ENCODE measurements around the gene NLRP9. TPM values are rescaled to one million over a fixed set of nuclear protein-coding genes. Genes with fewer than 3 reads are reported as not detected.
"Not testable (repeated sequence)": the region's sequence is repeated elsewhere in the genome, so short reads cannot be mapped to it uniquely, and the experiment has no call there.

Gene NLRP9
- polyA plus RNA-seq, 1 experiment = not detected

DNA sequence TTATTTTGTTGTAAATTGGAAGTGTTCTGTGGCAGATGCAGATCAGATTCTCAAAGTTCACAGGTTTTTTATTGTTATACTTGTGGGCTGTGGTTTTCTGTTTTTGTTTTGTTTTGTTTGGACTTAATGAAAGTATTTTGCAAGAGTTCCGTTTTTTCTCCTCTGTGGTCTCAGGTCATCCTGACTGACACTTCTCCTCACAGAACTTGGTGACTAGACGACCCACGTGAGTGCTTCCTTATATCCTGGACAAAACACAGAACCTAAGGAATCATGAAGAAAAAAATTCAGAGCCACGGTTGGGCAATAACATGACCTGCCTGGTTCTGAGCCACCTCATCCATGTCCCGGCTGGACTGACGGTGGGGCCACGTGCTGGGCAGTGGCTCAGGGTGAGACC, 28.3 kb upstream of the NLRP9 start:
- DNase-seq (ENCODE audit: low read depth, low spot score) = no peak
- no peak overlapping the region for H3K4me3 ChIP-seq (ENCODE audit: low read depth, low read length)
- H3K27ac ChIP-seq (ENCODE audit: low read depth, low read length) = no peak overlapping the region
- POLR2A ChIA-PET = no interaction called here
- no peaks in the 10 kb centered on the region; the same call in none of the 2 replicates for H3K9me3 ChIP-seq (ENCODE audit: control insufficient read depth, insufficient read depth, low read length)
- TF ChIP-seq, protein P1, sequence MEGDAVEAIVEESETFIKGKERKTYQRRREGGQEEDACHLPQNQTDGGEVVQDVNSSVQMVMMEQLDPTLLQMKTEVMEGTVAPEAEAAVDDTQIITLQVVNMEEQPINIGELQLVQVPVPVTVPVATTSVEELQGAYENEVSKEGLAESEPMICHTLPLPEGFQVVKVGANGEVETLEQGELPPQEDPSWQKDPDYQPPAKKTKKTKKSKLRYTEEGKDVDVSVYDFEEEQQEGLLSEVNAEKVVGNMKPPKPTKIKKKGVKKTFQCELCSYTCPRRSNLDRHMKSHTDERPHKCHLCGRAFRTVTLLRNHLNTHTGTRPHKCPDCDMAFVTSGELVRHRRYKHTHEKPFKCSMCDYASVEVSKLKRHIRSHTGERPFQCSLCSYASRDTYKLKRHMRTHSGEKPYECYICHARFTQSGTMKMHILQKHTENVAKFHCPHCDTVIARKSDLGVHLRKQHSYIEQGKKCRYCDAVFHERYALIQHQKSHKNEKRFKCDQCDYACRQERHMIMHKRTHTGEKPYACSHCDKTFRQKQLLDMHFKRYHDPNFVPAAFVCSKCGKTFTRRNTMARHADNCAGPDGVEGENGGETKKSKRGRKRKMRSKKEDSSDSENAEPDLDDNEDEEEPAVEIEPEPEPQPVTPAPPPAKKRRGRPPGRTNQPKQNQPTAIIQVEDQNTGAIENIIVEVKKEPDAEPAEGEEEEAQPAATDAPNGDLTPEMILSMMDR (IDR thresholded peaks at IDR 0.05; ENCODE audit: low read depth, low read length) = no peak
- CTCF ChIA-PET = no interaction called here
- no peaks in the 10 kb centered on the region for H3K27me3 ChIP-seq (ENCODE audit: control insufficient read depth, insufficient read depth, low read length)

DNA sequence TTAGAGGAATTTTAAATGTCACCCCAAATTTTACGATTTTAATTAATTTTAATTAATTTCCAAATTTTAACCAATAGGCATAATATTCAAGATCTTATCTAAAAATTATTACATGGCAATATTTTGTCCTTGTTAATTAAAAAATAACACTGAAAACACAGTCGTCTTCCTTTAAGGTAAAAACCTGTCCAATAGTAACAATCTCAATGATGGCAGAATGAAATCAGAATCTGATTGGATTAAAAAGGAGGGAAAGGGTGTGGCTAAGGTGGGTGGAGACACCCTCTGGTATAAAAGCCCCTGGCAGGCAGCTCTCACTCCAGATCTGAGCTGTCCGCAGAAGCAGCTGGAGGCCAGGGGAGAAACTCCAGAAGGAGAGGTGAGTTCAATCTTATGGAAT, 20.6 kb upstream of the NLRP9 start, which contains the start of gene RFPL4A:
Gene RFPL4A (plus strand): TSS at position 301 of the 400 bp plus-strand sequence. CDS start 2,704 bp downstream, outside the sequence.
- CTCF ChIA-PET; POLR2A ChIA-PET; DNase-seq (ENCODE audit: low read depth, low spot score): not testable (repeated sequence)

DNA sequence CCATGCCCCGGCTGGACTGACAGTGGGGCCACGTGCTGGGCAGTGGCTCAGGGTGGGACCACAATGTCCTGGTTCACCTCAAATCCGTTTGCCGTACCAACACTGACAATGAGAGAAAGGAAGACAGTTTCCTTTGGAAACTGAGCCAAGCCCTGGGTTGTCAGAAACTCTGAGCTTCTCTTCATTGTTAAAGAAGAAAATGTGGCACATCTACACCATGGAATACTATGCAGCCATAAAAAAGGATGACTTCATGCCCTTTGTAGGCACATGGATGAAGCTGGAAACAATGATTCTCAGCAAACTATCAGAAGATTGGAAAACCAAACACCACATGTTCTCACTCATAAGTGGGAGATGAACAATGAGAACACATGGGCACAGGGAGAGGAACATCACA, 18.6 kb upstream of the NLRP9 start:
- H3K27ac ChIP-seq (ENCODE audit: low read depth, low read length); DNase-seq (ENCODE audit: low read depth, low spot score); H3K27me3 ChIP-seq (ENCODE audit: control insufficient read depth, insufficient read depth, low read length); CTCF ChIA-PET; H3K4me3 ChIP-seq (ENCODE audit: low read depth, low read length); POLR2A ChIA-PET: not testable (repeated sequence)
- peaks cover 11% of the 10 kb centered on the region for H3K9me3 ChIP-seq (ENCODE audit: control insufficient read depth, insufficient read depth, low read length)

More for the DNA sequence above, 20.6 kb upstream of the NLRP9 start, which contains the start of gene RFPL4A:
- H3K27ac ChIP-seq (ENCODE audit: low read depth, low read length); H3K9me3 ChIP-seq (ENCODE audit: control insufficient read depth, insufficient read depth, low read length); H3K4me3 ChIP-seq (ENCODE audit: low read depth, low read length); H3K27me3 ChIP-seq (ENCODE audit: control insufficient read depth, insufficient read depth, low read length): not testable (repeated sequence)

DNA sequence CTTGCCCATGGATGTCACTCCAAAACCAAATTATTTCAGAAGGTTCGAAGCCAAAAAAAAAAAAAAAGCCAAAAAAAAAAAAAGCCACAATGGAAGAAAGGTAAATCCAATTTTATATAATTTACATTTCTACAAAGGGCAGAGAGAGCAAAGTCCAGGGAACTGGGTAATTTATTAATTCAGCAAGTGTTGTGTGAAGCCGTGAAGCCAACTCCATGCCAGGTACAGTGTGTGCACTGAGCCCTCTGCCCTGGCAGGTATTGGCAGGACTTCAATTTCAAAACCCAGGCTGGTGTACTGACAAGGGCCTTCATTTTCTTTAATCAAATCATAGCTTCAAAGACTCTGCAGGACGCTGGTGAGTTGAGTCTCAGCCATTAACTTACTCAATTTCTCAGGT, 15.2 kb upstream of the NLRP9 start:
- Histone ChIP-seq H3K9me3 (ENCODE audit: control insufficient read depth, insufficient read depth, low read length) (peaks cover 15% of the 10 kb centered on the region), H3K27ac (ENCODE audit: low read depth, low read length) (no peak overlapping the region), H3K27me3 (ENCODE audit: control insufficient read depth, insufficient read depth, low read length) (no peaks in the 10 kb centered on the region), H3K4me3 (ENCODE audit: low read depth, low read length) (no peak overlapping the region)
- TF ChIP-seq, protein P1 (IDR thresholded peaks at IDR 0.05; ENCODE audit: low read depth, low read length) = no peak
- POLR2A ChIA-PET = no interaction called here
- CTCF ChIA-PET = no interaction called here
- no peak for DNase-seq (ENCODE audit: low read depth, low spot score)

DNA sequence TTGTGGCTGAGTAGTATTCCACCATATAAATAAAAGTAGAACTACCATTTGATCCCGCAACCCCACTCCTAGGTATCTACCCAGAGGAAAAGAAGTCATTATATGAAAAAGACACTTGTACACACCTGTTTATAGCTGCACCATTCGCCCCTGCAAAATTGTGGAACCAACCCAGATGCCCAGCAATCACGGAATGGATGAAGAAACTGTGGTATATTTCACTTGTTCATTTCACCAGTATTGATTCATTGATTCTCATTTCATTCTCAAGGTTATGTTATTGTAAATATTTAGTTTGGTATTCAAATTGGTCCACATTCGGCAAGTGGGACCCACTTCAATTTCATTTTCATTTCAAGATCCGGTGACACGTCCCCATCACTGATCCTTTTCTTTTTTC, 12.5 kb upstream of the NLRP9 start:
- no peaks in the 10 kb centered on the region for H3K27me3 ChIP-seq (ENCODE audit: control insufficient read depth, insufficient read depth, low read length)
- no peak overlapping the region for H3K27ac ChIP-seq (ENCODE audit: low read depth, low read length)
- TF ChIP-seq, protein P1 (IDR thresholded peaks at IDR 0.05; ENCODE audit: low read depth, low read length) = no peak
- POLR2A ChIA-PET = no interaction called here
- peaks cover 14% of the 10 kb centered on the region for H3K9me3 ChIP-seq (ENCODE audit: control insufficient read depth, insufficient read depth, low read length)
- CTCF ChIA-PET = no interaction called here
- DNase-seq (ENCODE audit: low read depth, low spot score) = no peak
- no peak overlapping the region for H3K4me3 ChIP-seq (ENCODE audit: low read depth, low read length)

DNA sequence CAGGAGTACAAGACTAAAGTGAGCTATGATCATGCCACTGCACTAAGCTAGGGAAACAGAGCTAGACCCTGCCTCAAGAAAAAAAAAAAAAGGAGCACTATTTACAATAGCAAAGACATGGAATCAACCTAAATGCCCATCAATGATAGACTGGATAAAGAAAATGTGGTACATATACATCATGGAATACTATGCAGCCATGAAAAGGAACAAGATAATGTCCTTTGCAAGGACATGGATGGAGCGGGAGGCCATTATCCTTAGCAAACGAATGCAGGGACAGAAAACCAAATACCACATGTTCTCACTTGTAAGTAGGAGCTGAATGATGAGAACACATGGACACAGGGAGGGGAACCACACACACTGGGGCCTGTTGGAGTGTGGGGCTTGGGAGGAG, 7.8 kb downstream of the NLRP9 start:
- H3K9me3 ChIP-seq (ENCODE audit: control insufficient read depth, insufficient read depth, low read length) = peaks cover 14% of the 10 kb centered on the region
- CTCF ChIA-PET; H3K4me3 ChIP-seq (ENCODE audit: low read depth, low read length); DNase-seq (ENCODE audit: low read depth, low spot score); H3K27ac ChIP-seq (ENCODE audit: low read depth, low read length); POLR2A ChIA-PET; H3K27me3 ChIP-seq (ENCODE audit: control insufficient read depth, insufficient read depth, low read length): not testable (repeated sequence)

DNA sequence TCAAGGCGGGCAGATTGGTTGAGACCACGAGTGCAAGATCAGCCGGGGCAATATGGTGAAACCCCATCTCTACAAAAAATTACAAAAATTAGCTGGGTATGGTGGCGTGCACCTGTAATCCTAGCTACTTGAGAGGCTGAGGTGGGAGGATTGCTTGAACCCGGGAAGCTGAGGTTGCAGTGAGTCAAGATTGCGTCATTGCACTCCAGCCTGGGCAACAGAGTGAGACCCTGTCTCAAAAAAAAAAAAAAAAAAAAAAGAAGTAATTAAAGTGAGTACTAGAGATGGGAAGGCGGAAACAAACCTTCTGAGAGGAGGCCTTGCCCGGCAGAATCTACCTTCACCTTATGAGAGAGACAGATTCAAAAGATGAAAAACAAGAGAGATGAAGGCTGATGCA, 14.7 kb downstream of the NLRP9 start:
- CTCF ChIA-PET = no interaction called here
- Histone ChIP-seq H3K4me3 (ENCODE audit: low read depth, low read length) (no peak overlapping the region), H3K27ac (ENCODE audit: low read depth, low read length) (no peak overlapping the region), H3K27me3 (ENCODE audit: control insufficient read depth, insufficient read depth, low read length) (no peaks in the 10 kb centered on the region), H3K9me3 (ENCODE audit: control insufficient read depth, insufficient read depth, low read length) (peaks cover 9% of the 10 kb centered on the region)
- POLR2A ChIA-PET = no interaction called here
- DNase-seq (ENCODE audit: low read depth, low spot score) = no peak
- TF ChIP-seq, protein P1 (IDR thresholded peaks at IDR 0.05; ENCODE audit: low read depth, low read length) = no peak
